Measurements from ENCODE around the gene CST4. TPM values are rescaled to one million over a fixed set of nuclear protein-coding genes. Genes with fewer than 3 reads are reported as not detected.
"Not testable (repeated sequence)": the region's sequence is repeated elsewhere in the genome, so short reads cannot be mapped to it uniquely, and the experiment has no call there.

CST4 gene, protein sequence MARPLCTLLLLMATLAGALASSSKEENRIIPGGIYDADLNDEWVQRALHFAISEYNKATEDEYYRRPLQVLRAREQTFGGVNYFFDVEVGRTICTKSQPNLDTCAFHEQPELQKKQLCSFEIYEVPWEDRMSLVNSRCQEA
- total RNA-seq = not detected

DNA sequence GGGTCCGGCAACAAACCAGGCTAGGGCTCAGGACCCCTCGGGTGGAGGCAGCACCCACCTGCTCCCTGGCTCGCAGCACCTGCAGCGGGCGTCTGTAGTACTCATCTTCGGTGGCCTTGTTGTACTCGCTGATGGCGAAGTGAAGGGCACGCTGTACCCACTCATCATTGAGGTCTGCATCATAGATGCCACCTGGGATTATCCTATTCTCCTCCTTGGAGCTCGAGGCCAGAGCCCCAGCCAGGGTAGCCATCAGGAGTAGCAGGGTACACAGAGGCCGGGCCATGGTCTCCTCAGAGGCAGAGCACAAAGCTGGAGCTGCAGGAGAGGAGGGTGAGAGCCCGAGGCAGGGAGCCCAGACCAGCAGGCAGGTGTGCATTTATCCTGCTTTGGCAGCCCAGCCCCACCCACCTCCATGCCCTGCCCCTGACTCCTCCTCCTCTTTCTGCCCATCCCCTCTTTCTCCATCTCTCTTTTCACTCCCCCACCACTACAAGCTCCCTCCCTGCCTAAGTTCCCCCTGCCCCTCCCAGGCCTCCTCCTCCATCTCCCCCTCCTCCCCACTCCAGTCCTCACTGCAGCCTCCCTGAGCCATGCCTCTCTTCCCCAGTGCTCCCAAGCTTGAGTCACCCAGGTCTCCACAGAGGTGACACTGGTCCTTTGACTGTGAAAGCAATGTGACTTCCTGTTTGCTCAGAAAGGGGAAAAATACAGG, at the start of gene CST4:
TSS of gene CST4 (minus strand) at position 355 of the 715 bp plus-strand sequence. CDS start at position 286, 69 bp downstream.
- not testable (repeated sequence) for ATAC-seq (ENCODE audit: low FRiP score in 2 of 2); H3K27ac ChIP-seq; H3K9me3 ChIP-seq; DNase-seq; H3K36me3 ChIP-seq; H3K4me3 ChIP-seq; H3K27me3 ChIP-seq
- peaks cover 0 to 11% (median 3%) of the 10 kb centered on the region in 4 donors for H3K4me1 ChIP-seq
- 69 to 86% methylated on average over 4 to 12 of the region's 12 CpGs for WGBS, 2 donors

DNA sequence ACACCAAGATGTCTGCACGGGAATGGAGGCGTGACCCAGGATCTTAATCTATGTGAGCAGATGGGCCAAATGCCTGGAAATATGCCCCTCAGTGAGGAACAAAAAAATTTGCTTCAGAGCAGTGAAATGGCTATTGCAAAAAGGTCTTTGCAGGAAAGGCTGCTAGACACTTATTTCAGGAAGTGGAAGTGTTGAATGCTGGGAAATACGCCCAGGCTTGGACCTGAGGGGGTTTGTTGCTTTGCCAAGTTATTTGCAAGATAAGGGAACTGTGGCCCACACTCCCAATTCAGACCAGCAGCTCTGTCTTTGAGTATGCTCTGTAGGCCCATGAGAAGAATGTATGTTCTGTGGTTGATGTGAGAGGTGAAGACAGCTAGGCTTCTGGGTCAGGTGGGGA, 46.6 kb upstream of the CST4 start:
- WGBS, 2 donors = 29 to 47% methylated on average over 2 to 3 of the region's 3 CpGs
- H3K9me3 ChIP-seq; H3K27me3 ChIP-seq; H3K36me3 ChIP-seq; H3K27ac ChIP-seq; H3K4me1 ChIP-seq; H3K4me3 ChIP-seq; ATAC-seq (ENCODE audit: low FRiP score in 2 of 2); DNase-seq: not testable (repeated sequence)

DNA sequence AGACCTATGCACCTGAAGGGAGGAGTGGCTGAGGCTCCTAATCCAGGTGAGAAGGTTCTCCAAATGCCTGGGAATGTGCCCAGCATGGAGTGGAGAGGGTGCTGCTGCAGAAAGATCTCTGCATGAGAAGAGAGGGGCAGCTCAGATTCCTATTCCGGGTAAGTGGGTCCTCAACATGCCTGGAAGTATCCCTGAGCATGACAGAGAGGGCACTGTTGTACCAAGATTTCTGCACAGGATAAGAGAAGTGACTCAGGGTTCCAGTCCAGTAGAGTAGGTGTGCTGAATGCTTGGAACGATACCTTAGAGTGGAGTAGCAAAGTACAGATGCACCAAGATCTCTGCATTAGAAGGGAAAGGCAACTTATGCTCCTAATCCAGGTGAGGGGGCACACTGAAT, 46.1 kb upstream of the CST4 start:
- not testable (repeated sequence) for DNase-seq; ATAC-seq (ENCODE audit: low FRiP score in 2 of 2); H3K36me3 ChIP-seq; H3K9me3 ChIP-seq; H3K27ac ChIP-seq; H3K4me3 ChIP-seq; H3K4me1 ChIP-seq; H3K27me3 ChIP-seq
- WGBS, 2 donors = 59 to 88% methylated on average over 1 to 2 of the region's 2 CpGs

DNA sequence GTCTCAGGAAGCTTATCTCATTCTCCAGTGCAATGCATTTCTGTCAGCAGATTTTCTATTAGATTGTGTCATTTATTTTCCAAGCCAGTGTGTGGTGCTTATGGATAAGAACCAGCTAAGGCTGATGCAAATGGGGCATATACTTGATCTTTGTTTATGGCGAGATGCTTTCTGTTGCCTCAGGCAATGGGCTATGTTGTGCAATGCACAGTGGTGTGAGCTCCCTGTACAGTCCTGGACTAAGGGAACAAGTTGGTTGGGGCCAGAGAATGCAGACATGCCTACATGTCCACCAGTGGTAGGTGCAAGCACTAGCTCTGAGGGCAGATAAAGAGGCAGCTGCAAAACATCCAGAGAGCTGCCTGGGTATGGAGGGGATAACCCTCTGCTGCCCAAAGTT, 45.6 kb upstream of the CST4 start:
- not testable (repeated sequence) for ATAC-seq (ENCODE audit: low FRiP score in 2 of 2); H3K27me3 ChIP-seq; H3K4me1 ChIP-seq; H3K36me3 ChIP-seq; H3K9me3 ChIP-seq; DNase-seq; H3K27ac ChIP-seq; H3K4me3 ChIP-seq
- WGBS, 2 donors = 80 to 100% methylated on average over 1 of the region's 1 CpG

DNA sequence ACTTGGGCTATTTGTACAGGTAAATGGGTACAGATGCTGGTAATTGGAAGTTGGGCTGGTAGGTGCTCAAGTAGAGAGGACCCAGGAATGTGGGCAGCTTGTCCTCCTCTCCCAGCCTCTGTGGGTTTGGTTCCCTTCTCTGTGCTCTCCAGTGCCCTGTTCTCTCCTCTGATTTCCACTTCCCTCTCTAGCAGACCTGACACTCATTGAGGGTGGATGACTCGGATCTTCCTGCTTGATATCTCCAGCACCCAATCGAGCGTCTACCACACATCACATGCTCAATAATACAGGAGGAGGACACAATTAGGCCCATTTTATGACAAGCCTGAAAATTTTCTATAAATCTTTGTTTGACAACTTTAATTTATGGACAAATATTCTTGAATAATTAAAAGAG, 38.2 kb upstream of the CST4 start:
- H3K9me3 ChIP-seq = no peaks in the 10 kb centered on the region
- no peaks in the 10 kb centered on the region for H3K27me3 ChIP-seq
- DNase-seq (no peak), ATAC-seq (ENCODE audit: low FRiP score in 2 of 2) (no peak)
- TF ChIP-seq POLR2AphosphoS5 (IDR thresholded peaks at IDR 0.05) = no peak
- TF ChIP-seq EP300 (IDR thresholded peaks at IDR 0.05) = no peak
- no peak for TF ChIP-seq POLR2A (IDR thresholded peaks at IDR 0.05)
- TF ChIP-seq, protein P1, sequence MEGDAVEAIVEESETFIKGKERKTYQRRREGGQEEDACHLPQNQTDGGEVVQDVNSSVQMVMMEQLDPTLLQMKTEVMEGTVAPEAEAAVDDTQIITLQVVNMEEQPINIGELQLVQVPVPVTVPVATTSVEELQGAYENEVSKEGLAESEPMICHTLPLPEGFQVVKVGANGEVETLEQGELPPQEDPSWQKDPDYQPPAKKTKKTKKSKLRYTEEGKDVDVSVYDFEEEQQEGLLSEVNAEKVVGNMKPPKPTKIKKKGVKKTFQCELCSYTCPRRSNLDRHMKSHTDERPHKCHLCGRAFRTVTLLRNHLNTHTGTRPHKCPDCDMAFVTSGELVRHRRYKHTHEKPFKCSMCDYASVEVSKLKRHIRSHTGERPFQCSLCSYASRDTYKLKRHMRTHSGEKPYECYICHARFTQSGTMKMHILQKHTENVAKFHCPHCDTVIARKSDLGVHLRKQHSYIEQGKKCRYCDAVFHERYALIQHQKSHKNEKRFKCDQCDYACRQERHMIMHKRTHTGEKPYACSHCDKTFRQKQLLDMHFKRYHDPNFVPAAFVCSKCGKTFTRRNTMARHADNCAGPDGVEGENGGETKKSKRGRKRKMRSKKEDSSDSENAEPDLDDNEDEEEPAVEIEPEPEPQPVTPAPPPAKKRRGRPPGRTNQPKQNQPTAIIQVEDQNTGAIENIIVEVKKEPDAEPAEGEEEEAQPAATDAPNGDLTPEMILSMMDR (IDR thresholded peaks at IDR 0.05) = no peak
- 75 to 78% methylated on average over 3 of the region's 3 CpGs for WGBS, 2 donors
- H3K27ac ChIP-seq = no peak overlapping the region
- H3K4me3 ChIP-seq = no peak overlapping the region
- no peaks in the 10 kb centered on the region for H3K36me3 ChIP-seq
- no peaks in the 10 kb centered on the region for H3K4me1 ChIP-seq

DNA sequence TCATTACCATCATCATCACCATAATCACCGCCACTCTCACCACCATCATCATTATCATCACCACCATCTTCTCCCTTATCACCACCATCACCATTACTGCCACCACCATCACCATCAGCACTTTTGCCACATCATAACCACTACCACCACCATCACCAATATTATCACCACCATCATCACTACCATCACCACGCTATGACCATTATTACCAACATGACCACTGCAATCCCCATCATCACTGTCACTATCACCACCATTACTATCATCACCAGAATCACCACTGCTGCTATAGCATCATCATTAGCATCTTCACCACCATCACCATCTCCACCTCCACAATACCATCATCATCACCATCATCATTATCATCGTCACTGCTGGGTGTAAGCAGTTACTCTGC, 36.3 kb upstream of the CST4 start:
- no peaks in the 10 kb centered on the region for H3K36me3 ChIP-seq
- no peak overlapping the region for H3K4me3 ChIP-seq
- no peak overlapping the region for H3K27ac ChIP-seq
- TF ChIP-seq EP300 (IDR thresholded peaks at IDR 0.05) = no peak
- TF ChIP-seq, protein P1 (IDR thresholded peaks at IDR 0.05) = no peak
- no peak for TF ChIP-seq POLR2A (IDR thresholded peaks at IDR 0.05)
- TF ChIP-seq POLR2AphosphoS5 (IDR thresholded peaks at IDR 0.05) = no peak
- no peaks in the 10 kb centered on the region for H3K4me1 ChIP-seq
- ATAC-seq (ENCODE audit: low FRiP score in 2 of 2) (no peak), DNase-seq (no peak)
- 90 to 94% methylated on average over 3 of the region's 3 CpGs for WGBS, 2 donors
- no peaks in the 10 kb centered on the region for H3K27me3 ChIP-seq
- H3K9me3 ChIP-seq = no peaks in the 10 kb centered on the region

DNA sequence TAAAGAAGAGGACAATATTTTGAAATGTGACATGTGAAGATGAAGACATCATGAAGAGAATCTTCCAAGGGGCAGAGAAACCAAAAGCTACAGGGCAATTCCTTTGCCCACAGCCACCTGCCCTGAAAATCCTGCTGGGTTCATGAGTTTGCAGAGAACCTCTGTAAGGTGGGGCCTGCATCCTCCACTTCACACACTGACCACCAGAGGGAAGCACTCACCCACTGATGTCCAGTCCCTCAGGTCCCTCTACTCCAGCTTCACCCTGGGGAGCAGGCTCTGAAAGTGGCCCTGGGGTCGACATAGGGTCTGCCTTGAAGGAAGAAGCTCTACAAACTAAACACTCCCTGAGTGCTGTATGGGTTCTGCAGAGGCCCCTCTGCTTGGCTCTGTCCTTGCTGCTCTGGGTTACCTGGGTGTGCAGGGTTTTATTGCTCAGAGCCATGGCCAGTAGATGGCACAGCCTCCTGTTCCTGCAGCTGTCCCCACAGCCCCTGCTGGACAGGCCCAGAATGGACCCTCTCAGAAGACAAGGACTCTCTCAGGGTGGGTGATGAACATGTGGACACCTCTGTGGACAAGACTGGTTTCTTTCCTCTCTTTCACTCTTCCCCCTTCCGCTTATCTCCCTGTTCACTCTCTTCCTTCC, 34.9 kb upstream of the CST4 start:
- ATAC-seq (ENCODE audit: low FRiP score in 2 of 2) = peak in 1 of 2 donors; percentile 80
- not testable (repeated sequence) for H3K36me3 ChIP-seq, H3K9me3 ChIP-seq, H3K4me3 ChIP-seq, H3K4me1 ChIP-seq, H3K27ac ChIP-seq, H3K27me3 ChIP-seq
- peak in 1 of 2 donors; percentile 25 for DNase-seq
- TF ChIP-seq, protein P1 (IDR thresholded peaks at IDR 0.05) = peak in 4 of 6 experiments; percentile 33 to 62 (median 45)
- WGBS, 2 donors = 58 to 100% methylated on average over 1 to 2 of the region's 2 CpGs

DNA sequence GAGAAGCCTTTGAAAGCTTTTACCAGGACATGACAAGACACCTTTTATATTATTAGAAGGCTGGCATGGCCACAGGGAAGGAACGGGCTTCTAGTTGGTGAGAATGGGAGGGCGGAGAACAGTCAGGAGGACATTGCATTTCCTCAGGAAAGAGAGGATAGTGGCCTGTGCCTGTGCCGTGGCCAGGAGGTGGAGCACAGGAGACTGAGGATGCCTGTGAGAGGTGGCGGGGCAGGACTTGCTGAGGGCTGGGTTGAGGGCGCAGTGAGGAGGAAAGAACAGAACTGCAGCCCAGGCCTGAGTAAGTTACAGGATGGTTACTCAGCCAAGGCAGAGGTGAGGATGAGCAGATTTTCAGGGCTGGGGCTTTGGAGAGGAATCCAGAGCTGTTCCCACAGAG, 34.0 kb upstream of the CST4 start:
- 68 to 77% methylated on average over 5 of the region's 5 CpGs for WGBS, 2 donors
- ATAC-seq (ENCODE audit: low FRiP score in 2 of 2); H3K9me3 ChIP-seq; DNase-seq; H3K4me3 ChIP-seq; H3K36me3 ChIP-seq; H3K27me3 ChIP-seq; H3K27ac ChIP-seq; H3K4me1 ChIP-seq: not testable (repeated sequence)

Data from upper lobe of left lung (tissue), 6 donors.